Measurements from ENCODE around the gene STAT2. TPM values are rescaled to one million over a fixed set of nuclear protein-coding genes. Genes with fewer than 3 reads are reported as not detected.
A peak's percentile ranks its signal among the peaks of the same experiment; 100 is the strongest.

Gene STAT2
- total and polyA plus RNA-seq, 10 of the 15 experiments (the other 5 are each of a cell fraction or from before 2014, with no cell fraction given) = 16.9 to 106 (median 77.9) TPM

DNA sequence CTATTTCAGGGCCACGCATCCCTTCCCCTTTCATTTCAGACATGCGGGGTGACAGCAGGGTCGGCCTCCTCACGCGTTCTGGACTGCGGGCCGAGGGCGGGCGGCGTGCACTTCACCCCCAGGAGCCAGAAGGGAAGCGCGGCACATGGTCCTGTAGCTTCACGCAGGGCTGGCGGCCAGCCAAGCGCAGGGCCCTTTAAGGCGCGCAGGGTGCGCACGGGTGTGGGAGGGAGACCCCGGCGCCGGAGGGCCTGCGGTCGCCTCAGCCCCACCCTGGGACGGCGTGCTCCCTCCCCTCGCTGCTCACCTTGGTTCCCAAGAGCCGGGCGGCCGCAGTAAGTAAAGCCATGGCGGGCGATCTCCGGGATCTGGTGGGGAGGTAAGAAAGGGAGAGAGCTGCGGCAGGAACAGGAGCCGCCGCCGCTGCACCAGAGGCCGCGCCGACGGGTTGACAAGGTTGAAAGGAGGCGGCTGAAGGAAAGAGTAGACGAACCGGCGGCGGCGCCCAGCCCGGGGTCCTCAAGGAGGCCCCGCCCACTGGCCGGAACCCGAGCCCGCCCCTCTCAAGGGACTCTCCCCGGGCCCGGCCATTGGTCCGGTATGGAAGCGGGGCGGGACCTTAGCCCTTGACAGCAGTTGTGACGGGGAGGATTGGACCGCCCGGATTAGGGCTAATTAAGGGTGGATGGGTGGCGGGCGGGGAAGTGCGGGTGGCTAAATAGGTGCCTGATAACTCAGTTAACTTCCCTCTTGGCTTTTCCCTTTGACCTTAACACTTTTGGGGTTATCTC lies 59.9 kb downstream of the STAT2 start, which contains the start of gene CS (continued):
- no peak for TF ChIP-seq KAT2A (conservative IDR thresholded peaks at IDR 0.05; ENCODE audit: control insufficient read depth, low read depth, low read length)
- TF ChIP-seq KLF5 (IDR thresholded peaks at IDR 0.05; ENCODE audit: partially characterized antibody) = no peak
- peak; percentile 33 for TF ChIP-seq USF1 (IDR thresholded peaks at IDR 0.05; ENCODE audit: borderline replicate concordance, extremely low read length, insufficient read depth, low read depth, low read length)
- TF ChIP-seq BACH1 (IDR thresholded peaks at IDR 0.05; ENCODE audit: borderline replicate concordance) = 0 out of 2 replicates have a peak, but pooled peaks have one; percentile 42
- no peak for TF ChIP-seq JUNB (IDR thresholded peaks at IDR 0.05)
- TF ChIP-seq IRF5 (IDR thresholded peaks at IDR 0.05; ENCODE audit: borderline replicate concordance) = no peak
- TF ChIP-seq SMARCA5 (IDR thresholded peaks at IDR 0.05) = no peak
- no peak; the same call in 1 of the 2 replicates for TF ChIP-seq HCFC1 (IDR thresholded peaks at IDR 0.05; ENCODE audit: low read length)
- 0 out of 2 replicates have a peak, but pooled peaks have one; percentile 77 for TF ChIP-seq GATAD2B (conservative IDR thresholded peaks at IDR 0.05; ENCODE audit: low read depth)
- TF ChIP-seq BCLAF1 (IDR thresholded peaks at IDR 0.05) = no peak
- no peak for TF ChIP-seq STAT3 (IDR thresholded peaks at IDR 0.05; ENCODE audit: low read depth, low read length)
- TF ChIP-seq MEF2B (IDR thresholded peaks at IDR 0.05; ENCODE audit: partially characterized antibody, poor library complexity, severe bottlenecking) = peak; percentile 77
- no peak; the same call in 1 of the 2 replicates for TF ChIP-seq ESRRA (IDR thresholded peaks at IDR 0.05; ENCODE audit: low read length)
- no peak for TF ChIP-seq POLR2AphosphoS2 (IDR thresholded peaks at IDR 0.05; ENCODE audit: low read depth, low read length)
- no peak for TF ChIP-seq CEBPB (IDR thresholded peaks at IDR 0.05; ENCODE audit: borderline replicate concordance in 1 of 2, low read depth in 2 of 2, low read length in 2 of 2)
- TF ChIP-seq, protein P1, sequence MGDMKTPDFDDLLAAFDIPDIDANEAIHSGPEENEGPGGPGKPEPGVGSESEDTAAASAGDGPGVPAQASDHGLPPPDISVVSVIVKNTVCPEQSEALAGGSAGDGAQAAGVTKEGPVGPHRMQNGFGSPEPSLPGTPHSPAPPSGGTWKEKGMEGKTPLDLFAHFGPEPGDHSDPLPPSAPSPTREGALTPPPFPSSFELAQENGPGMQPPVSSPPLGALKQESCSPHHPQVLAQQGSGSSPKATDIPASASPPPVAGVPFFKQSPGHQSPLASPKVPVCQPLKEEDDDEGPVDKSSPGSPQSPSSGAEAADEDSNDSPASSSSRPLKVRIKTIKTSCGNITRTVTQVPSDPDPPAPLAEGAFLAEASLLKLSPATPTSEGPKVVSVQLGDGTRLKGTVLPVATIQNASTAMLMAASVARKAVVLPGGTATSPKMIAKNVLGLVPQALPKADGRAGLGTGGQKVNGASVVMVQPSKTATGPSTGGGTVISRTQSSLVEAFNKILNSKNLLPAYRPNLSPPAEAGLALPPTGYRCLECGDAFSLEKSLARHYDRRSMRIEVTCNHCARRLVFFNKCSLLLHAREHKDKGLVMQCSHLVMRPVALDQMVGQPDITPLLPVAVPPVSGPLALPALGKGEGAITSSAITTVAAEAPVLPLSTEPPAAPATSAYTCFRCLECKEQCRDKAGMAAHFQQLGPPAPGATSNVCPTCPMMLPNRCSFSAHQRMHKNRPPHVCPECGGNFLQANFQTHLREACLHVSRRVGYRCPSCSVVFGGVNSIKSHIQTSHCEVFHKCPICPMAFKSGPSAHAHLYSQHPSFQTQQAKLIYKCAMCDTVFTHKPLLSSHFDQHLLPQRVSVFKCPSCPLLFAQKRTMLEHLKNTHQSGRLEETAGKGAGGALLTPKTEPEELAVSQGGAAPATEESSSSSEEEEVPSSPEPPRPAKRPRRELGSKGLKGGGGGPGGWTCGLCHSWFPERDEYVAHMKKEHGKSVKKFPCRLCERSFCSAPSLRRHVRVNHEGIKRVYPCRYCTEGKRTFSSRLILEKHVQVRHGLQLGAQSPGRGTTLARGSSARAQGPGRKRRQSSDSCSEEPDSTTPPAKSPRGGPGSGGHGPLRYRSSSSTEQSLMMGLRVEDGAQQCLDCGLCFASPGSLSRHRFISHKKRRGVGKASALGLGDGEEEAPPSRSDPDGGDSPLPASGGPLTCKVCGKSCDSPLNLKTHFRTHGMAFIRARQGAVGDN (IDR thresholded peaks at IDR 0.05) = no peak; the same call in 1 of the 2 replicates
- TF ChIP-seq SREBF1 (IDR thresholded peaks at IDR 0.05; ENCODE audit: low read length) = no peak; the same call in 1 of the 2 replicates
- TF ChIP-seq HSF1 (IDR thresholded peaks at IDR 0.05; ENCODE audit: low read depth, low read length) = no peak
- no peak; the same call in none of the 2 replicates for TF ChIP-seq CBFB (IDR thresholded peaks at IDR 0.05; ENCODE audit: low read depth)

Measured in GM12878 (cell line).